Ovary (tissue), 9 donors: ENCODE data around the gene FKBP2. TPM values are rescaled to one million over a fixed set of nuclear protein-coding genes. Genes with fewer than 3 reads are reported as not detected.

Experiments
- DNase-seq, 5 donors: peaks; one replicate each; pipeline ENCODE4 v3.0.0-alpha.2; 2019 to 2020
- H3K27ac ChIP-seq, 2 donors: fragments of 200-600 bp; one replicate each; pipeline versions ENCODE4 v1.5.1 to v1.8.0; 2019 to 2022
- H3K27me3 ChIP-seq: fragments of 200-600 bp; one replicate; pipeline ENCODE4 v1.8.0; 2022
- H3K36me3 ChIP-seq: fragments of 200-600 bp; sonication (generic); one replicate; pipeline ENCODE4 v1.5.1; 2019
- H3K4me1 ChIP-seq: one replicate; pipeline ENCODE4 v1.8.1; 2013; ENCODE audit warnings: mild to moderate bottlenecking, moderate library complexity; ENCODE audit not compliant: insufficient read depth
- H3K4me3 ChIP-seq: fragments of 200-600 bp; sonication (generic); one replicate; pipeline ENCODE4 v1.5.1; 2017
- H3K9me3 ChIP-seq, 2 donors: fragments of 200-600 bp in 1 of 2; sonication (generic) in 1 of 2; one replicate each; pipeline versions ENCODE4 v1.5.1 to v1.8.1; 2013 to 2019; ENCODE audit warnings: mild to moderate bottlenecking in 1 of 2, moderate library complexity in 1 of 2
- CTCF ChIP-seq, 3 donors: fragments of 450-650 bp in 2 of 3; fragments of 200-600 bp in 1 of 3; IDR thresholded peaks; one replicate each; pipeline versions ENCODE4 v1.5.1 to v1.8.0; 2016 to 2022; ENCODE audit warnings: antibody characterized with exemption in 3 of 3, mild to moderate bottlenecking in 1 of 3
- EP300 ChIP-seq: sonication (generic); formaldehyde crosslinking; IDR thresholded peaks from one replicate; pipeline ENCODE4 v1.6.1; 2017; ENCODE audit warnings: antibody characterized with exemption
- POLR2A ChIP-seq: fragments of 450-650 bp; IDR thresholded peaks from one replicate; pipeline ENCODE4 v1.6.1; 2017; ENCODE audit warnings: antibody characterized with exemption, mild to moderate bottlenecking, moderate library complexity
- WGBS, 3 donors: extraction: QIAGEN DNeasy Blood & Tissue Kit in 1 of 3; methylation state at CpG; one replicate each; pipeline versions ENCODE4 v1.1.5 to v1.1.7; 2013 to 2017; 5-methylcytosine and 5-hydroxymethylcytosine counted together
- intact Hi-C, 4 donors: fragments of 100-400 bp; cut with DNase I; formaldehyde crosslinking; loops; one replicate each; pipeline versions ENCODE4 v1.11.0 to v1.15.1; 2022 to 2023
- polyA plus RNA-seq, 2 donors: library from polyadenylated mRNA; stranded (reverse); fragments of 200-250 nt in 1 of 2; fragments of 350-450 nt in 1 of 2; fragmentation: Illumina TruSeq in 1 of 2; extraction: RNeasy Lipid Tissue Mini Kit (QIAGEN cat#74804) in 1 of 2; gene quantifications; one replicate each; pipeline ENCODE4 v1.2.3, GENCODE V29; 2013 to 2014
- total RNA-seq, 7 donors: library from RNA; depleted of rRNA in 2 of 7; stranded (reverse); fragments of >200 nt in 2 of 7; fragmentation: NEBNext Ultra II Directional in 3 of 7; extraction: Animal tissue kit (Norgen Biotek cat#: 25700) in 3 of 7; gene quantifications; one replicate each; pipeline versions ENCODE4 v1.1.0 to v1.2.4, GENCODE V29; 2016 to 2023
- donor health status: DM: no; HTN: no; CAD: no; lungs with moderate emphysema.
- donor health status: DM: no; HTN: no; CAD: no.
- donor health status: Bipolar disorder and iron deficiency.
- donor health status: DM: yes; HTN: yes; CAD: no.
- donor health status: DM: no; HTN: no; CAD: no.
- donor health status: DM: yes; HTN: yes; CAD: no.

Gene FKBP2
- total and polyA plus RNA-seq, 9 donors = 25.1 to 132 (median 49.5) TPM

GRCh38 chr11:64291262-64291751 is 50.4 kb downstream of the FKBP2 start, which contains the start of gene KCNK4:
KCNK4 (plus strand) TSS chr11:64291302; CDS start chr11:64293019, 1,717 bp downstream.
- no peak for TF ChIP-seq POLR2A
- TF ChIP-seq CTCF (IDR thresholded peaks at IDR 0.05) = no peak
- no peak for TF ChIP-seq EP300
- H3K4me1 ChIP-seq = peaks cover 7% of the 10 kb centered on the region
- H3K4me3 ChIP-seq = no peak within 1 kb of the TSS
- WGBS, 3 donors = 2% methylated on average over 36 to 45 of the region's 45 CpGs
- peaks cover 2% of the 10 kb centered on the region for H3K27me3 ChIP-seq
- H3K36me3 ChIP-seq = no peaks in the 10 kb centered on the region
- H3K9me3 ChIP-seq = no peaks in the 10 kb centered on the region
- peak in 1 of 5 donors; percentile 15 for DNase-seq
- intact Hi-C loops = loop anchor here in 1 of 4 donors (10.0 kb wide), 1 partner anchor 287 kb away; no protein-coding TSS in a partner anchor
- H3K27ac ChIP-seq = no peak within 1 kb of the TSS

GRCh38 chr11:64291752-64292459 is 51.0 kb downstream of the FKBP2 start:
- Histone ChIP-seq H3K9me3 (no peaks in the 10 kb centered on the region), H3K27ac (no peak overlapping the region), H3K4me3 (no peak overlapping the region), H3K27me3 (peaks cover 2% of the 10 kb centered on the region), H3K4me1 (peaks cover 6% of the 10 kb centered on the region), H3K36me3 (no peaks in the 10 kb centered on the region)
- no peak for TF ChIP-seq CTCF (IDR thresholded peaks at IDR 0.05)
- TF ChIP-seq POLR2A = no peak
- no peak for TF ChIP-seq EP300
- no peak for DNase-seq
- 0 to 1% (median 0%) methylated on average over 42 to 95 of the region's 96 CpGs for WGBS, 3 donors
- intact Hi-C loops = loop anchor here in 1 of 4 donors (10.0 kb wide), 1 partner anchor 287 kb away; no protein-coding TSS in a partner anchor

GRCh38 chr11:64292460-64293254 is 51.8 kb downstream of the FKBP2 start:
- no peaks in the 10 kb centered on the region for H3K9me3 ChIP-seq
- H3K4me1 ChIP-seq = peaks cover 6% of the 10 kb centered on the region
- WGBS, 3 donors = 35 to 40% (median 38%) methylated on average over 40 to 42 of the region's 42 CpGs
- intact Hi-C loops = loop anchor here in 1 of 4 donors (10.0 kb wide), 1 partner anchor 288 kb away; no protein-coding TSS in a partner anchor
- peaks cover 2% of the 10 kb centered on the region for H3K27me3 ChIP-seq
- DNase-seq = peak in 1 of 5 donors; percentile 16
- H3K27ac ChIP-seq = no peak overlapping the region
- no peak overlapping the region for H3K4me3 ChIP-seq
- no peaks in the 10 kb centered on the region for H3K36me3 ChIP-seq
- TF ChIP-seq POLR2A (no peak), EP300 (no peak), CTCF (IDR thresholded peaks at IDR 0.05) (no peak)

Other genes starting within 250 kb of the FKBP2 start
- 1 to 10 TPM in 1 of 7 donors, under 1 TPM in 6; 0.23 to 1.2 (median 0.45) TPM for gene FLRT1, start 205.2 kb upstream of the FKBP2 start, total RNA-seq
- gene FLRT1, start 205.2 kb upstream of the FKBP2 start, polyA plus RNA-seq = under 1 TPM; 0.13 to 0.17 TPM
- 10 to 100 TPM; 24.9 to 50.2 (median 34.2) TPM for gene MACROD1, start 75.0 kb upstream of the FKBP2 start, total RNA-seq
- gene MACROD1, start 75.0 kb upstream of the FKBP2 start, polyA plus RNA-seq = 10 to 100 TPM; 21.1 to 24.1 TPM
- 100 to 1,000 TPM in 4 of 7 donors, 10 to 100 TPM in 3; 56.8 to 178 (median 111) TPM for gene STIP1, start 54.9 kb upstream of the FKBP2 start, total RNA-seq
- gene STIP1, start 54.9 kb upstream of the FKBP2 start, polyA plus RNA-seq = 100 to 1,000 TPM in 1 of 2 donors, 10 to 100 TPM in 1; 48.4 to 238 TPM
- gene FERMT3, start 34.4 kb upstream of the FKBP2 start, total RNA-seq = 10 to 100 TPM in 2 of 7 donors, 1 to 10 TPM in 5; 3.7 to 19.7 (median 7.5) TPM
- 1 to 10 TPM; 2.2 to 6.4 TPM for gene FERMT3, start 34.4 kb upstream of the FKBP2 start, polyA plus RNA-seq
- gene TRPT1, start 14.9 kb upstream of the FKBP2 start, total RNA-seq = 10 to 100 TPM; 23.4 to 41.4 (median 32.6) TPM
- gene TRPT1, start 14.9 kb upstream of the FKBP2 start, polyA plus RNA-seq = 10 to 100 TPM; 16.6 to 37.4 TPM
- gene NUDT22, start 14.8 kb upstream of the FKBP2 start, total RNA-seq = 10 to 100 TPM; 31.8 to 52.7 (median 42.2) TPM
- gene NUDT22, start 14.8 kb upstream of the FKBP2 start, polyA plus RNA-seq = 10 to 100 TPM in 1 of 2 donors, 1 to 10 TPM in 1; 4.8 to 32.3 TPM
- 10 to 100 TPM; 25.0 to 62.2 (median 43.1) TPM for gene DNAJC4, start 10.5 kb upstream of the FKBP2 start, total RNA-seq
- gene DNAJC4, start 10.5 kb upstream of the FKBP2 start, polyA plus RNA-seq = 10 to 100 TPM; 28.8 to 69.1 TPM
- 100 to 1,000 TPM in 5 of 7 donors, 10 to 100 TPM in 2; 27.4 to 164 (median 125) TPM for gene VEGFB, start 6.5 kb upstream of the FKBP2 start, total RNA-seq
- gene VEGFB, start 6.5 kb upstream of the FKBP2 start, polyA plus RNA-seq = 100 to 1,000 TPM in 1 of 2 donors, 10 to 100 TPM in 1; 81.9 to 124 TPM
- gene PPP1R14B, start 5.8 kb downstream of the FKBP2 start, total RNA-seq = 10 to 100 TPM; 27.8 to 71.3 (median 60.3) TPM
- 10 to 100 TPM; 15.1 to 36.0 TPM for gene PPP1R14B, start 5.8 kb downstream of the FKBP2 start, polyA plus RNA-seq
- gene PLCB3, start 10.4 kb downstream of the FKBP2 start, total RNA-seq = 10 to 100 TPM; 13.5 to 44.8 (median 29.9) TPM
- 10 to 100 TPM in 1 of 2 donors, 1 to 10 TPM in 1; 5.3 to 16.9 TPM for gene PLCB3, start 10.4 kb downstream of the FKBP2 start, polyA plus RNA-seq
- gene BAD, start 43.6 kb downstream of the FKBP2 start, total RNA-seq = 100 to 1,000 TPM in 1 of 7 donors, 10 to 100 TPM in 6; 54.8 to 125 (median 63.6) TPM
- gene BAD, start 43.6 kb downstream of the FKBP2 start, polyA plus RNA-seq = 10 to 100 TPM in 1 of 2 donors, 1 to 10 TPM in 1; 3.4 to 81.9 TPM
- gene GPR137, start 44.8 kb downstream of the FKBP2 start, total RNA-seq = 10 to 100 TPM in 6 of 7 donors, 1 to 10 TPM in 1; 9.1 to 30.9 (median 23.8) TPM
- 10 to 100 TPM in 1 of 2 donors, 1 to 10 TPM in 1; 3.1 to 23.2 TPM for gene GPR137, start 44.8 kb downstream of the FKBP2 start, polyA plus RNA-seq
- not detected for gene KCNK4, start 50.2 kb downstream of the FKBP2 start, total RNA-seq
- gene KCNK4, start 50.2 kb downstream of the FKBP2 start, polyA plus RNA-seq = not detected
- not detected for gene CATSPERZ, start 59.3 kb downstream of the FKBP2 start, total RNA-seq
- not detected for gene CATSPERZ, start 59.3 kb downstream of the FKBP2 start, polyA plus RNA-seq
- 10 to 100 TPM in 6 of 7 donors, 1 to 10 TPM in 1; 9.2 to 17.4 (median 15.7) TPM for gene ESRRA, start 64.4 kb downstream of the FKBP2 start, total RNA-seq
- gene ESRRA, start 64.4 kb downstream of the FKBP2 start, polyA plus RNA-seq = 10 to 100 TPM in 1 of 2 donors, 1 to 10 TPM in 1; 2.3 to 11.9 TPM
- 100 to 1,000 TPM; 207 to 432 (median 275) TPM for gene TRMT112, start 76.5 kb downstream of the FKBP2 start, total RNA-seq
- 100 to 1,000 TPM; 272 to 383 TPM for gene TRMT112, start 76.5 kb downstream of the FKBP2 start, polyA plus RNA-seq
- gene PRDX5, start 77.0 kb downstream of the FKBP2 start, total RNA-seq = 100 to 1,000 TPM; 160 to 400 (median 192) TPM
- 100 to 1,000 TPM; 272 to 334 TPM for gene PRDX5, start 77.0 kb downstream of the FKBP2 start, polyA plus RNA-seq
- gene CCDC88B, start 99.1 kb downstream of the FKBP2 start, total RNA-seq = 1 to 10 TPM; 3.4 to 7.5 (median 3.5) TPM
- gene CCDC88B, start 99.1 kb downstream of the FKBP2 start, polyA plus RNA-seq = 1 to 10 TPM in 1 of 2 donors, under 1 TPM in 1; 0.95 to 3.6 TPM
- gene RPS6KA4, start 118.1 kb downstream of the FKBP2 start, total RNA-seq = 10 to 100 TPM in 6 of 7 donors, 1 to 10 TPM in 1; 7.3 to 31.4 (median 16.9) TPM
- gene RPS6KA4, start 118.1 kb downstream of the FKBP2 start, polyA plus RNA-seq = 10 to 100 TPM in 1 of 2 donors, 1 to 10 TPM in 1; 4.0 to 12.1 TPM